SH-SY5Y (cell line): ENCODE data around the gene MTA1.

Source experiments
- GATA2 ChIP-seq: IDR thresholded peaks from 2 replicates; pipeline ENCODE4 v1.6.1; 2011; ENCODE audit warnings: mild to moderate bottlenecking, low read depth, low read length
- GATA3 ChIP-seq: IDR thresholded peaks from 2 replicates; pipeline ENCODE4 v1.6.1; 2011; ENCODE audit warnings: low read depth, mild to moderate bottlenecking, low read length, moderate library complexity

Gene MTA1

GRCh38 chr14:105420974-105421674 lies 1.5 kb downstream of the MTA1 start:
- TF ChIP-seq GATA2 (no peak), GATA3 (no peak)

DNA sequence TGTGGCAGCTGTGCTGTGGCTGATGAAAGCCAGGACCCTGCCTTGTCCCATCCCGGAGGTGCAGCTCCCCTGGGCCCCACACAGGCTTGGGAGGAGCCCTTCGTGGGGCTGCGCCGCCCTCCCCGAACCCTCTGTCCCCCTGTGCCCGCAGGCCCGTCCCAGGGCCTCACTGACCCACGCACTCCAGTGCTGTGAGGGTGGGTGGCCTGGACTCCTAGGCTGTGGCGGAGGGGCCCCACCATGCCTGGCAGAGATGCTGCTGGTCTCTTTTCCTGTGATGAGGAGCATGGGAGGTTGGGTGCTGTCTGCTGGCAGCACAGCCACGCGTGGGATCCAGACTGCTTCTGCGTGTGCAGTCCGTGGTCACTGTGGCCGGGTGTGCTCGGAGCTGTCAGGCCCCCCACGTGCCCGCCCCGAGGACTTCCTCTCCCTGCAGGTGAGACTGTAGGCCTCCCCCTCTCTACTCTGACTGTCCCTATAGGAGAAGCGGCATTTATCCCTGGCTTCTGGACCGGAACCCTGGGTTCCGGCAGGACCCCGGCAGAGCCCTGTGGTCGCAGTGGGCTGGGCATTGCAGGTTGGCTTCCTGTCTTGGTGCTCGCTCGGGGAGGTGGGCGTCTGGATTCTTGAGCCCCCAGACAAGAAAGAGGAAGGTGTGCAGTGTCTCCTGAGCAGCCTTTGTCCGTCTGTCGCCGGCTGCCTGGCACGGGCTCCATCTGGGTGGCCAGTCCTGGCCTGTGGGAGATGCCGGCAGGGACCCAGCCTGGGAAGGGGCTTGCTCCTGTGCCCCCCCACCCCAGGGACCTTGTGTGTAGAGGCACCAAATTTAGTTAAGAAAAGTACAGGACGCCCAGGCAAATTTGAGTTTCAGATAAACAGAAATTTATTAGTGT lies 2.3 kb downstream of the MTA1 start:
- TF ChIP-seq GATA2, result no peak
- TF ChIP-seq GATA3, result no peak

DNA sequence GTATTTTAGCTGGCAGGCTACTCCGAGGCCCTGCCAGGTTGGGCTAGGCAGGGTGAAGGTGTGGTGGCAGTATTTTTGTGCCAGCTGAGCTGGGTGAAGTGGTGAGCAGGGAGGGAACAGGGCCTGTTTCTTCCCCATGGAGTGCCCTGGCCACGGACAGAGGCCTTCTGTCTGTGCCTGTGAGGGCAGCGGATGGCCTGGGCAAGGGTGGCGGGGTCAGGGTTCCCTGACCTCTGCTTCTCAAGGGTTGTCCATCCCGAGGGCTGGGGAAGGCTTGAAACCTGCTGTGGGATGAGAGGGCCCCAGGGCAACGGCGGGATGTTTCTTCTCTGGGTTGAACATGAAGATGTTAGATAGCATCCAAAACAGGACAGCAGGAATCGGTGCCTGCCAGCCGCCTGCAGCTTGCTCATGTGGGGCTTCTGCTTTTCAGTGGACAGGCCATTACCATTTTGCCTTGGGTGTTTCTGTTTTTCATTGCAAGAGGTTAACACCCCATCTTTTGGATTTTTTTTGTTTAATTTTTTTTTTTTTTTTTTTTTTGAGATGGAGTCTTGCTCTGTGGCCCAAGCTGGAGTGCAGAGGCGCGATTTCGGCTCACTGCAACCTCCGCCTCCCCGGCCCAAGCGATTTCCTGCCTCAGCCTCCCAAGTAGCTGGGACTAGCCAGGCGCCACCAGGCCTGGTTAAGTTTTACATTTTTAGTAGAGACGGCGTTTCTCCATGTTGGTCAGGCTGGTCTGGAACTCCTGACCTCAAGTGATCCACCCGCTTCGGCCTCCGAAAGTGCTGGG lies 3.3 kb downstream of the MTA1 start:
- TF ChIP-seq GATA3 (no peak), GATA2 (peak; percentile 83)

- TF ChIP-seq GATA2 (no peak), GATA3 (no peak)
Observed at GRCh38 chr14:105423488-105424195, 4.0 kb downstream of the MTA1 start.

- TF ChIP-seq GATA3 (no peak), GATA2 (no peak)
Observed at GRCh38 chr14:105424861-105425260, 5.2 kb downstream of the MTA1 start.

DNA sequence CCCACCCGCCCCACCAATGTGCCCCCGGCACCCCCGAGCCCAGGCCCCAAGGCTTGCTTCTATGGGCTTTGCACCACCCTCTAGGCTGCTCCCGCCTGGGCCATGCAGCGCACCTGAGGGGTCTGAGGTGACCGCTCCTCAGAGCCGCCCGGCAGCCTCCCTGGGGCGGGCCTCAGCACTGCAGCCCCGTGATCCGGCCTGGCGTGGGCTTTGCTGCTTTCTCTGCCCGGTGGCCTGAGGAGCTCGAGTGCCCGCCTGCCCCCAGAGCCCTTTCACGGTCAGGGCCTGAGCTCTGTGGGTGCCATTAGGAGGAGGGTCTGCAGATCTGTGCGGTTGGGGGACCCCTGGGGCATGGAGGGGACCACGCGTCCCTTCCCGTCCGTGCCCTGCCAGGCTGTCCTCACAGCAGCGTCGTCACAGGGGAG lies 6.2 kb downstream of the MTA1 start:
- TF ChIP-seq GATA3 (no peak), GATA2 (no peak)

DNA sequence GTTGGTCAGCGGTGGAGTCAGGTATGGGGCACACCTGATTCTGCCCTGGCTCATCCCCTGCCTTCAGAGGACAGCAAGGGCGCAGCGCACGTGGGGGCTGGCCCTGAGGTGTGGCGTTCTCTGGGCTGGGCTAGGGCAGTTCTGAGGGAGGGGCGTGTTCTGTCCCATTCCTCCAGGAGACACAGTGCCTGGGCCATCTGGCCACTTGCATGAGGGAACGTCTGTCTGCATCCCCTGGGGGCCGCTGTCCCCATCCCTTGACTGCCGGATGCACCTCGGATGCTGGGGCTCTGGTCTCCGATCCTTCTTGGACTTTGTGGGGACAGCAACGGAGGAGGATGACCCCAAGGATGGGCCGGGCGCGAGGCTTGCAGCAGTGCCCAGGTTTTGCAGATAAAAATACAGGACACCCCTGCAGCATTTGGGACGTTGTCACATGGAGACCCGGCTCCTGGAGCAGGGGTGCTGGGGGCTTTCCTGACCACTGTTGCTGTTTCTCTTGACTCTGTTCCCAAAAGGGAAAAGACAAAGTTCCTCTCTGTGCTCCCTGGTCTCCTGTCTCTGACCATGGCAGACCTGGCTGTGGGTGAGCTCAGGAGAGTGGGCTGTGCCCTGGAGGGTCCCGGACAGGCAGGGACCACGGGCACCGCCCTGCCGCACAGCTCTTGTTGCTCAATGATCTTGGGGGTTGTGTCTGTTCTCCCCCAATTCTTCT lies 6.9 kb downstream of the MTA1 start:
- no peak for TF ChIP-seq GATA2
- TF ChIP-seq GATA3, result no peak

- TF ChIP-seq GATA2, result no peak
- no peak for TF ChIP-seq GATA3
Observed at GRCh38 chr14:105427412-105427811, 7.8 kb downstream of the MTA1 start.

DNA sequence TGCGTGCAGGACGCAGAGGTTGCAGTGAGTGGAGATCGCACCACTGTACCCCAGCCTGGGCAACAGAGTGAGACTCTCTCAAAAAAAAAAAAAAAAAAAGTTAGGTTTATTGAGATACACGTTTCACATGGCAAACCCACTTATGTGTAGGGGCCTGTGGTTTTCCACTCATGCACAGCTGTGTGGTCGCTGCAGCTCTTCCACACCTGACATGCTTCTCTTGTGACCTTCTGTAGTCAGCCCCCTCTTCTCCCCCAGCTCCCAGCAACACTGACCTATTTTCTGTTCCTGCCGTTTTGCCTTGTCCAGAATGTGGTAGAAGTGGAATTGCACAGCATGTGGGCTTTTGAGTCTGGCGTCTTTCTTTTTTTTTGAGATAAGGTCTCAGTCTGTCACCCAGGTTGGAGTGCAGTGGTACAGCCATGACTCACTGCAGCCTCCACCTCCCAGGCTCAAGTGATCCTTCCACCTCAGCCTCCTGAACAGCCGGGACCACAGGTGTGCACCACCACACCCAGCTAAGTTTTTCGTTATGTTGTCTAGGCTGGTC lies 8.4 kb downstream of the MTA1 start:
- no peak for TF ChIP-seq GATA3
- TF ChIP-seq GATA2, result no peak

DNA sequence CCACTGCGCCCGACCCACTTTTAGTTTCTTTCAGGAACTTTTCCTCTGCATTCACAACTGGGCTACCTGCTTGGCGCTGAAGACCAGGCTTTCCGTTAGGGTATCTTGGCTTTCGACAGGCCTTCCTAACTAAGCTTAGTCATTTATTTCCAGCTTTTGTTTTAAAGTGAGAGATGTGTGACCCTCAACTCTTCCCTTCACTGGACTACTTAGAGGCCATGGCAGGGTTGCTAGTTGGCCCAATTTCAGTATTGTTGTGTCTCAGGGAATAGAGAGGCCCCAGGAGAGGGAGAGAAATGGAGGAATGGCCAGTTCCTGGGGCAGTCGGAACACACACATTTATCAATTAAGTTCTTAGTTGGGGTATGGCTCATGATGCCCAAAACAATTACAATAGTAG lies 10.4 kb downstream of the MTA1 start:
- TF ChIP-seq GATA3 (no peak), GATA2 (no peak)

DNA sequence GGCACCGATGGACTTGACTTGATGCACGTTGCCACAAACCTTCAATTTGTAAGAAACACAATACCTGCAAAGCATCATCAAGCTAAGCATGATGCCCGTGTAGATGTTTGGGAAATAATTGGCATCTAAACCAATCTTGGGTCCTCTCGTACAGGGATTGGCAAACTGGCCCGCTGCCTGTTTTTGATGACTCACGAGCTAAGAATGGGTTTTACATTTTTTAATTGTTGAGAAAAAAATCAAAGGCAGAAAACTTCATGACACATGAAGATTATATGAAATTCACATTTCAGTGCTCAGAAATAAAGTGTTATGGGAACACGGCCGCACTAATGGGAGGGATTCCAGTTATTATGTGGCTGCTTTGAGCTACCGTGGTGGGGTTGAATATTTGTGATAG lies 10.9 kb downstream of the MTA1 start:
- TF ChIP-seq GATA3 (no peak), GATA2 (no peak)

- TF ChIP-seq GATA2 (no peak), GATA3 (no peak)
Observed at GRCh38 chr14:105431256-105431655, 11.6 kb downstream of the MTA1 start.

DNA sequence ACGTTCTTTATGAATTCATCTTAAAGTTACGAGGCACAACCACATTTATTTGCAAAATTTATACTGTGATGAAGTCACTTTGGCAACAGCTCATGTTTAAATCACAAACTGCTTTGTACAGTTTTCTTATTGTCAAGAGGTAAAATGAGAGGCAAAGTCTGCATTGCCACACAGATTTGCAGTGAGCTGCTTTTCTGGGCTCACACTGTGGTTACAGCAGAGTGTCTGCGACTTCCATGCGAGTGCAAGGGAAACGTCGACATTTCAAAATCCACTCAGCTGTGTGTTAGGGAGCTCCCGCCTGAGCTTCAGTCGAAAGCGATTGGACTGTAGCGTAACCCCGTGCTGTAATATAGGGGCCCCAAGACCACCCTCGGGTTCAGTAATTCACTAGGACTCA lies 13.0 kb downstream of the MTA1 start:
- no peak for TF ChIP-seq GATA3
- no peak for TF ChIP-seq GATA2

DNA sequence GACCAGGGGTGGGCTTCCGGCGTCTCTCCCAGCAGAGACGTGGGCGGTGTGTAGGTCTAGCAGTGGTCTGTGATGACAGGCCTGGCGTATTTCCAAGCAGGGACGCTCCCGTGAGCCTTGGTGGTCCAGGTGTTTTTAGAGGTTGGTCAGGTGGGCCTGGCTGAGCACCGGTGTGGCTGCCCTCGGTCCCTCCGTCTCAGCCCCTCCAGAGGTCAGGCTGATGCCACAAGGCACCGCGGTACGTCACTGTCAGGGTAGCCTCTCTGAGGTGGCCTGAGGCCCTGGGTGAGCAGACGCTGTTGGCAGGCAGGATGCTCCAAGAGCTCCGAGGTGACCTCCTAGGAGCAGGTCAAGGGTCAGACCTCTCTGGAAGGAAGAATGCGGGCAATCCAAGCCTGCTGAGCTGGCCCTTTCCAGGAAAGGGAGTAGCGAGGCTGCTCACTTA lies 13.6 kb downstream of the MTA1 start:
- TF ChIP-seq GATA3 (no peak), GATA2 (no peak)
